ENCODE measurements around the gene ITGB5.
"Not testable (repeated sequence)": the region's sequence is repeated elsewhere in the genome, so short reads cannot be mapped to it uniquely, and the experiment has no call there.

DNA sequence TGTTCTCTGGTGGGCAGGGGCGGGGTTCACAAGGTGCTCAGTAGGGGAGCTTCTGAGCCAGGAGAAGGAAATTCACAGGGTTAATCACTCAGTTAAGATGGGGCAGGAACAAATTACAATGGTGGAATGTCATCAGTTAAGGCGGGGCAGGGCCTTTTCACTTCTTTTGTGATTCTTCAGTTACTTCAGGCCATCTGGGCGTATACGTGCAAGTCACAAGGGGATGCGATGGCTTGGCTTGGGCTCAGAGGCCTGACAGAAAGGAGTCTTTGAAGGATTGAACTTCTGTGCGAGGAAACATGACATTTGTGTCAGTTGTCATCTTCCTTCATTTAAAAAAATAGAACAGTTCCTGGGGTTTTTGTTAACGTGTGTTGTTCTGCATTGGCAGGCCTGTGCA, 129.2 kb downstream of the ITGB5 start:
- TF ChIP-seq POLR2A (IDR thresholded peaks at IDR 0.05; ENCODE audit: low read length); GATA1 (IDR thresholded peaks at IDR 0.05; ENCODE audit: low read depth, low read length): not testable (repeated sequence)
